Gastrocnemius medialis (tissue), 4 donors: ENCODE data around the gene SPOCK1.

Source experiments
- POLR2A ChIP-seq, 2 donors: fragments of 450-650 bp; IDR thresholded peaks; one replicate each; pipeline ENCODE4 v1.6.1; 2017; ENCODE audit warnings: antibody characterized with exemption in 2 of 2, mild to moderate bottlenecking in 2 of 2, moderate library complexity in 2 of 2
- TF ChIP-seq, protein P1 (sequence below), 5 experiments: fragments of 450-650 bp in 3 of 5; fragments of 200-600 bp in 2 of 5; sonication (generic) in 2 of 5; IDR thresholded peaks in 4 of 5; conservative IDR thresholded peaks in 1 of 5; 1 replicate in 4 of 5; 2 replicates in 1 of 5; pipeline ENCODE4 v1.5.1; 2016 to 2019; ENCODE audit warnings: antibody characterized with exemption in 5 of 5, mild to moderate bottlenecking in 3 of 5, moderate library complexity in 3 of 5

DNA sequence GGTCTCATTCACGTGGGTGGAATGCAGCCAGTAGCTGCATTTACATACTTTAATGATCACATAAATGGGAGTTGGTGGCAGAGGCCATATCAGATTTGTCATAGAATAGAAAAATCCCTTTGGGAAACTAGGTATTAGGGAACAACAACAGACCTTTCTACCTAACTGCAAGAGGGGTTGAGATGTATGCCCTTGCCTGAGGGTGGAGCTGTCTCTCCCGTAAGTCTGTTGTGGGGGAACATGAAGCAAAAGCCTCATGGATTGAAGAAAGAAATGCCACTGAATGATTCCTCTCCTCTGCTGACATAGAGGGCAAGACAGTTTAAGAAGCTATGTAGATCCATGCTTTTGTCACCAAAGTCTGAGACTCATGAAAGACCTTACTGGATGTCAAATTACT, 461.3 kb downstream of the SPOCK1 start:
- TF ChIP-seq, protein P1, sequence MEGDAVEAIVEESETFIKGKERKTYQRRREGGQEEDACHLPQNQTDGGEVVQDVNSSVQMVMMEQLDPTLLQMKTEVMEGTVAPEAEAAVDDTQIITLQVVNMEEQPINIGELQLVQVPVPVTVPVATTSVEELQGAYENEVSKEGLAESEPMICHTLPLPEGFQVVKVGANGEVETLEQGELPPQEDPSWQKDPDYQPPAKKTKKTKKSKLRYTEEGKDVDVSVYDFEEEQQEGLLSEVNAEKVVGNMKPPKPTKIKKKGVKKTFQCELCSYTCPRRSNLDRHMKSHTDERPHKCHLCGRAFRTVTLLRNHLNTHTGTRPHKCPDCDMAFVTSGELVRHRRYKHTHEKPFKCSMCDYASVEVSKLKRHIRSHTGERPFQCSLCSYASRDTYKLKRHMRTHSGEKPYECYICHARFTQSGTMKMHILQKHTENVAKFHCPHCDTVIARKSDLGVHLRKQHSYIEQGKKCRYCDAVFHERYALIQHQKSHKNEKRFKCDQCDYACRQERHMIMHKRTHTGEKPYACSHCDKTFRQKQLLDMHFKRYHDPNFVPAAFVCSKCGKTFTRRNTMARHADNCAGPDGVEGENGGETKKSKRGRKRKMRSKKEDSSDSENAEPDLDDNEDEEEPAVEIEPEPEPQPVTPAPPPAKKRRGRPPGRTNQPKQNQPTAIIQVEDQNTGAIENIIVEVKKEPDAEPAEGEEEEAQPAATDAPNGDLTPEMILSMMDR (IDR thresholded peaks at IDR 0.05 in 4 of 5, conservative IDR thresholded peaks at IDR 0.05 in 1 of 5), result no peak
- no peak for TF ChIP-seq POLR2A (IDR thresholded peaks at IDR 0.05)
